HEK293 (cell line): ENCODE results near the gene TRNAU1AP.
A peak's percentile ranks its signal among the peaks of the same experiment; 100 is the strongest.

Experiments used
- ATF2 ChIP-seq: fragments of 450-650 bp; formaldehyde crosslinking; IDR thresholded peaks from 2 replicates; pipeline ENCODE4 v1.5.1; 2016; ENCODE audit warnings: missing biosample characterization, missing genetic modification characterization, low read depth
- CTCF ChIP-seq: fragments of 450-650 bp; formaldehyde crosslinking; IDR thresholded peaks from 2 replicates; pipeline ENCODE4 v1.5.1; 2016; ENCODE audit warnings: missing biosample characterization, missing genetic modification characterization
- EGR2 ChIP-seq: fragments of 450-650 bp; formaldehyde crosslinking; IDR thresholded peaks from 2 replicates; pipeline ENCODE4 v1.5.1; 2016; ENCODE audit warnings: low read depth, missing biosample characterization, missing genetic modification characterization
- GLIS2 ChIP-seq: fragments of 450-650 bp; formaldehyde crosslinking; IDR thresholded peaks from 2 replicates; pipeline ENCODE4 v1.5.1; 2016; ENCODE audit warnings: missing biosample characterization, missing genetic modification characterization
- HOXD13 ChIP-seq: sonication (generic); formaldehyde crosslinking; IDR thresholded peaks from 2 replicates; pipeline ENCODE4 v1.8.0; 2022; ENCODE audit warnings: missing genetic modification reagents, borderline replicate concordance
- KLF7 ChIP-seq: fragments of 450-650 bp; formaldehyde crosslinking; IDR thresholded peaks from 2 replicates; pipeline ENCODE4 v1.5.1; 2016; ENCODE audit warnings: missing biosample characterization, missing genetic modification characterization, borderline replicate concordance
- REPIN1 ChIP-seq: fragments of 450-650 bp; formaldehyde crosslinking; IDR thresholded peaks from 2 replicates; pipeline ENCODE4 v1.5.1; 2017; ENCODE audit warnings: missing biosample characterization, missing genetic modification characterization, low read depth
- TRIM28 ChIP-seq: IDR thresholded peaks from 2 replicates; pipeline ENCODE4 v1.6.1; 2011; ENCODE audit warnings: low read length, control low read depth, borderline replicate concordance
- ZNF10 ChIP-seq: fragments of 450-650 bp; formaldehyde crosslinking; IDR thresholded peaks from 2 replicates; pipeline ENCODE4 v1.5.1; 2017; ENCODE audit warnings: missing biosample characterization, missing genetic modification characterization
- ZNF19 ChIP-seq: fragments of 450-650 bp; formaldehyde crosslinking; IDR thresholded peaks from 2 replicates; pipeline ENCODE4; 2016; ENCODE audit warnings: missing biosample characterization, missing genetic modification characterization, low read depth
- ZNF239 ChIP-seq: fragments of 450-650 bp; formaldehyde crosslinking; IDR thresholded peaks from 2 replicates; pipeline ENCODE4 v1.5.1; 2016; ENCODE audit warnings: missing biosample characterization, missing genetic modification characterization
- ZNF302 ChIP-seq: fragments of 450-650 bp; formaldehyde crosslinking; IDR thresholded peaks from 2 replicates; pipeline ENCODE4 v1.5.1; 2016; ENCODE audit warnings: missing biosample characterization, missing genetic modification characterization, low read depth
- ZNF311 ChIP-seq: fragments of 450-650 bp; formaldehyde crosslinking; IDR thresholded peaks from 2 replicates; pipeline ENCODE4 v1.5.1; 2017; ENCODE audit warnings: missing biosample characterization, missing genetic modification characterization, borderline replicate concordance
- ZNF362 ChIP-seq: fragments of 450-650 bp; formaldehyde crosslinking; IDR thresholded peaks from 2 replicates; pipeline ENCODE4 v1.5.1; 2016; ENCODE audit warnings: missing biosample characterization, missing genetic modification characterization
- ZNF521 ChIP-seq: fragments of 450-650 bp; formaldehyde crosslinking; IDR thresholded peaks from 2 replicates; pipeline ENCODE4 v1.5.1; 2017; ENCODE audit warnings: missing biosample characterization, mild to moderate bottlenecking, missing genetic modification characterization
- ZNF530 ChIP-seq: fragments of 450-650 bp; formaldehyde crosslinking; IDR thresholded peaks from 2 replicates; pipeline ENCODE4 v1.5.1; 2016; ENCODE audit warnings: low read depth, missing biosample characterization, missing genetic modification characterization
- ZNF549 ChIP-seq: fragments of 450-650 bp; IDR thresholded peaks from 2 replicates; pipeline ENCODE4 v1.5.1; 2018; ENCODE audit warnings: missing biosample characterization, missing genetic modification characterization, mild to moderate bottlenecking, inconsistent platforms, moderate library complexity
- ZNF600 ChIP-seq: fragments of 450-650 bp; formaldehyde crosslinking; IDR thresholded peaks from 2 replicates; pipeline ENCODE4 v1.5.1; 2016; ENCODE audit warnings: missing biosample characterization, missing genetic modification characterization
- ZNF660 ChIP-seq: fragments of 450-650 bp; IDR thresholded peaks from 2 replicates; pipeline ENCODE4 v1.5.1; 2018; ENCODE audit warnings: missing biosample characterization, mild to moderate bottlenecking, missing genetic modification characterization
- ZSCAN16 ChIP-seq: fragments of 450-650 bp; formaldehyde crosslinking; IDR thresholded peaks from 2 replicates; pipeline ENCODE4 v1.5.1; 2016; ENCODE audit warnings: missing biosample characterization, missing genetic modification characterization
- ZSCAN30 ChIP-seq: fragments of 450-650 bp; IDR thresholded peaks from 2 replicates; pipeline ENCODE4 v1.5.1; 2018; ENCODE audit warnings: missing biosample characterization, mild to moderate bottlenecking, missing genetic modification characterization, moderate library complexity
- TF ChIP-seq, protein P1 (sequence below): fragments of 450-650 bp; formaldehyde crosslinking; IDR thresholded peaks from 2 replicates; pipeline ENCODE4; 2016; ENCODE audit warnings: missing biosample characterization, missing genetic modification characterization
- TF ChIP-seq, protein P2 (sequence below): fragments of 450-650 bp; formaldehyde crosslinking; IDR thresholded peaks from 2 replicates; pipeline ENCODE4 v1.5.1; 2016; ENCODE audit warnings: missing biosample characterization, missing genetic modification characterization
- TF ChIP-seq, protein P3 (sequence below): fragments of 450-650 bp; formaldehyde crosslinking; IDR thresholded peaks from 2 replicates; pipeline ENCODE4 v1.5.1; 2016; ENCODE audit warnings: missing biosample characterization, missing genetic modification characterization

Gene TRNAU1AP

DNA sequence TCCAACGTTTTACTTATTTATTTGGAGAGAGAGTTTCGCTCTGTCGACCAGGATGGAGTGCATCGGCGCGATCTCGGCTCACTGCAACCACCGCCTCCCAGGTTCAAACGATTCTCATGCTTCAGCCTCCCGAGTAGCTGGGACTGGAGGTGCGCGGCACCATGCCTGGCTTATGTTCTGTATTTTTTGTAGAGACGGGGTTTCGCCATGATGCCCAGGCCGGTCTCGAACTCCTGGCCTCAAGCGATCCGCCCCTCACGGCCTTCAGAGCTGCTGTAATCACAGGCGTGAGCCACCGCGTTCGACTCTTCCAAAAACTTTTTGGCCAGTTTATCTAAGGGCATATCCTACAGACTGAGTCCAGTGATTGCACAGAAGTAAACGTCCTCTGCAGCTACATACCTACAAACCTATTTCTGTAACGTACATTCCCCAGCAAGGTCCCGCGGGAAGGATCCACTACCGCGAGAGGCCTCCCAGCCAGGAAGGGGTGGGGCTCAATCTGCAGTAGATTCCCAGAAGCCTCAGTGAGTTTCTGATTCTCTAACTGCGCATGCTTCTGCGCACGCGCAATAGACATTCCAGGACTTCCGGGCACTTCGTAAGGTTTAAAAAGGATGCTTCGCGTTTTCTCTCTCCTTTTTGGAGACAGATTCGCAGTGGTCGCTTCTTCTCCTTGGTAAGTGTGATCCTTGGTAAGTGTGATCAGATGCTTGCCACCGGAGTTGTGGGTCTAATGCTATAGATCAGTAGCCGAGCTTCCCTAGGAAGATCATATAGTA is 47.3 kb upstream of the TRNAU1AP start, which contains the start of gene RCC1 (continued):
- TF ChIP-seq CTCF (tag by site-specific recombination) (no peak), ZSCAN30 (tag by site-specific recombination) (0 out of 2 replicates have a peak, but pooled peaks have one; percentile 9), ZNF311 (tag by site-specific recombination) (no peak), KLF7 (tag by site-specific recombination) (peak; percentile 52; the same call in 1 of the 2 replicates), ZNF19 (tag by site-specific recombination) (no peak), TRIM28 (peak; percentile 94), ZNF549 (tag by site-specific recombination) (no peak), ATF2 (no peak), ZNF521 (tag by site-specific recombination) (no peak), ZNF660 (tag by site-specific recombination) (peak; percentile 89; the same call in 1 of the 2 replicates), ZNF600 (tag by site-specific recombination) (no peak; the same call in 1 of the 2 replicates), ZNF302 (tag by site-specific recombination) (no peak), HOXD13 (CRISPR knock-in tag) (no peak), ZNF10 (tag by site-specific recombination) (no peak), EGR2 (tag by site-specific recombination) (no peak), ZNF362 (tag by site-specific recombination) (0 out of 2 replicates have a peak, but pooled peaks have one; percentile 11), GLIS2 (peak; percentile 68), ZNF530 (no peak), ZNF239 (tag by site-specific recombination) (no peak), REPIN1 (tag by site-specific recombination) (no peak), ZSCAN16 (tag by site-specific recombination) (no peak)
- TF ChIP-seq, protein P1, sequence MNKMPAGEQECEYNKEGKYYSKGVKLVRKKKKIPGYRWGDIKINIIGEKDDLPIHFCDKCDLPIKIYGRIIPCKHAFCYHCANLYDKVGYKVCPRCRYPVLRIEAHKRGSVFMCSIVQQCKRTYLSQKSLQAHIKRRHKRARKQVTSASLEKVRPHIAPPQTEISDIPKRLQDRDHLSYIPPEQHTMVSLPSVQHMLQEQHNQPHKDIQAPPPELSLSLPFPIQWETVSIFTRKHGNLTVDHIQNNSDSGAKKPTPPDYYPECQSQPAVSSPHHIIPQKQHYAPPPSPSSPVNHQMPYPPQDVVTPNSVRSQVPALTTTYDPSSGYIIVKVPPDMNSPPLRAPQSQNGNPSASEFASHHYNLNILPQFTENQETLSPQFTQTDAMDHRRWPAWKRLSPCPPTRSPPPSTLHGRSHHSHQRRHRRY (tag by site-specific recombination) = no peak
- TF ChIP-seq, protein P2, sequence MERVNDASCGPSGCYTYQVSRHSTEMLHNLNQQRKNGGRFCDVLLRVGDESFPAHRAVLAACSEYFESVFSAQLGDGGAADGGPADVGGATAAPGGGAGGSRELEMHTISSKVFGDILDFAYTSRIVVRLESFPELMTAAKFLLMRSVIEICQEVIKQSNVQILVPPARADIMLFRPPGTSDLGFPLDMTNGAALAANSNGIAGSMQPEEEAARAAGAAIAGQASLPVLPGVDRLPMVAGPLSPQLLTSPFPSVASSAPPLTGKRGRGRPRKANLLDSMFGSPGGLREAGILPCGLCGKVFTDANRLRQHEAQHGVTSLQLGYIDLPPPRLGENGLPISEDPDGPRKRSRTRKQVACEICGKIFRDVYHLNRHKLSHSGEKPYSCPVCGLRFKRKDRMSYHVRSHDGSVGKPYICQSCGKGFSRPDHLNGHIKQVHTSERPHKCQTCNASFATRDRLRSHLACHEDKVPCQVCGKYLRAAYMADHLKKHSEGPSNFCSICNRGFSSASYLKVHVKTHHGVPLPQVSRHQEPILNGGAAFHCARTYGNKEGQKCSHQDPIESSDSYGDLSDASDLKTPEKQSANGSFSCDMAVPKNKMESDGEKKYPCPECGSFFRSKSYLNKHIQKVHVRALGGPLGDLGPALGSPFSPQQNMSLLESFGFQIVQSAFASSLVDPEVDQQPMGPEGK (tag by site-specific recombination) = no peak; the same call in 1 of the 2 replicates
- TF ChIP-seq, protein P3, sequence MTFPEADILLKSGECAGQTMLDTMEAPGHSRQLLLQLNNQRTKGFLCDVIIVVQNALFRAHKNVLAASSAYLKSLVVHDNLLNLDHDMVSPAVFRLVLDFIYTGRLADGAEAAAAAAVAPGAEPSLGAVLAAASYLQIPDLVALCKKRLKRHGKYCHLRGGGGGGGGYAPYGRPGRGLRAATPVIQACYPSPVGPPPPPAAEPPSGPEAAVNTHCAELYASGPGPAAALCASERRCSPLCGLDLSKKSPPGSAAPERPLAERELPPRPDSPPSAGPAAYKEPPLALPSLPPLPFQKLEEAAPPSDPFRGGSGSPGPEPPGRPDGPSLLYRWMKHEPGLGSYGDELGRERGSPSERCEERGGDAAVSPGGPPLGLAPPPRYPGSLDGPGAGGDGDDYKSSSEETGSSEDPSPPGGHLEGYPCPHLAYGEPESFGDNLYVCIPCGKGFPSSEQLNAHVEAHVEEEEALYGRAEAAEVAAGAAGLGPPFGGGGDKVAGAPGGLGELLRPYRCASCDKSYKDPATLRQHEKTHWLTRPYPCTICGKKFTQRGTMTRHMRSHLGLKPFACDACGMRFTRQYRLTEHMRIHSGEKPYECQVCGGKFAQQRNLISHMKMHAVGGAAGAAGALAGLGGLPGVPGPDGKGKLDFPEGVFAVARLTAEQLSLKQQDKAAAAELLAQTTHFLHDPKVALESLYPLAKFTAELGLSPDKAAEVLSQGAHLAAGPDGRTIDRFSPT (tag by site-specific recombination) = no peak
